Epithelial cell of esophagus (primary cell): ENCODE data around the gene MYL4.
"Not testable (repeated sequence)": the region's sequence is repeated elsewhere in the genome, so short reads cannot be mapped to it uniquely, and the experiment has no call there.

Experiments
- DNase-seq: peaks from one replicate; pipeline ENCODE4 v3.0.0; 2010; ENCODE audit warnings: low read depth
- H3K4me3 ChIP-seq: 2 replicates; pipeline ENCODE4 v1.5.1; 2011; ENCODE audit warnings: mild to moderate bottlenecking, low read length, control low read depth
- CTCF ChIP-seq: IDR thresholded peaks from 2 replicates; pipeline ENCODE4 v1.5.1; 2011; ENCODE audit warnings: low read depth, mild to moderate bottlenecking, low read length, control low read depth, inconsistent platforms; ENCODE audit not compliant: insufficient read depth; ENCODE audit errors: missing control alignments

Gene MYL4

GRCh38 chr17:47264166-47264565, 55.0 kb downstream of the MYL4 start:
- DNase-seq = no peak
- no peak for TF ChIP-seq CTCF
- H3K4me3 ChIP-seq = no peak overlapping the region

GRCh38 chr17:47265983-47266541, 56.9 kb downstream of the MYL4 start:
- TF ChIP-seq CTCF = no peak
- peak; percentile 59 for DNase-seq
- no peak overlapping the region for H3K4me3 ChIP-seq

- no peak overlapping the region for H3K4me3 ChIP-seq
- no peak for DNase-seq
- TF ChIP-seq CTCF = no peak
These were observed 57.6 kb downstream of the MYL4 start for GRCh38 chr17:47266782-47267181.

- H3K4me3 ChIP-seq = no peak overlapping the region
- no peak for TF ChIP-seq CTCF
- peak; percentile 42 for DNase-seq
These were observed 58.2 kb downstream of the MYL4 start for GRCh38 chr17:47267354-47267828.

- not testable (repeated sequence) for H3K4me3 ChIP-seq, DNase-seq
These were observed 59.8 kb downstream of the MYL4 start for GRCh38 chr17:47268964-47269363.

- not testable (repeated sequence) for H3K4me3 ChIP-seq, DNase-seq
These were observed 60.6 kb downstream of the MYL4 start for GRCh38 chr17:47269561-47270280.

- no peak for TF ChIP-seq CTCF
- DNase-seq = no peak
- H3K4me3 ChIP-seq = no peak overlapping the region
These were observed 62.0 kb downstream of the MYL4 start for GRCh38 chr17:47270946-47271705.
